Measurements from ENCODE around the gene TMIE. TPM values are rescaled to one million over a fixed set of nuclear protein-coding genes. Genes with fewer than 3 reads are reported as not detected.

TMIE gene
- total and polyA plus RNA-seq, 7 donors: 0.63 to 1.8 (median 1.3) TPM; not detected in 3

DNA sequence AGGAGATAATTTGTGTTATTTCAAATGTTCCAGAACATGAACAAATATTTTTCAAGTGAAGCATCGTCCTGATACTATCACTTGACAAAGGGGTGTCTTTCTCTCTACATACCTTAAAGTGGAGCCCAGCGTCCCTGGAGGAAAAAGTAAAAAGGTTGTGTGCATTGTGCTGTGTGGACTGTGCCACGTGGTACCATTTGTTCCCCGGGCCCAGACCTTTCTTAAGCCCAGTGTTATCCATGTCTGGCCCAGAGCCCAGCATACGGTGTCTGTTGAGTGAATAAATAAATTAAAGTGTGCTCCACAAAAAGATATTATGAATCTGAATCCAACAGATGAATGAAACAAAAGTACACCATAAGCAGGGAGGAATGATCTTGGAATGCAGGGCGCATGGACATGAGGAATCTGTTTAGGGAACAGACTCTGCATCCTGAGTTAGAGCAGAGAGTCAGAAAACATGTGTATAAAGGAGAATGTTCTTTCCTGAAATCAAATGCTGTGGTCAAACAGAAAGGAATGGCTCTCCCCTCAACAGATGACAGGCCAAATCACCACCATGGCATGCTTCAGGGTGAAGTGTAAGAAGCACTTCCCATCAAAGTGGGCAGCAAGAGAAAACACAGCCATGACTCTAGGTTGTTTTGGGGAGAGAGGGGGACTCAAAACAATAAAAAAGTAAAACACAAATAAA, 24.6 kb downstream of the TMIE start:
- Histone ChIP-seq H3K4me1 (no peaks in the 10 kb centered on the region), H3K4me3 (no peak overlapping the region), H3K27me3 (no peaks in the 10 kb centered on the region), H3K9me3 (no peaks in the 10 kb centered on the region), H3K27ac (no peak overlapping the region), H3K36me3 (no peaks in the 10 kb centered on the region)
- intact Hi-C loops (cut with DNase I): no loop called here
- no peak for TF ChIP-seq EP300 (IDR thresholded peaks at IDR 0.05)
- TF ChIP-seq POLR2A (IDR thresholded peaks at IDR 0.05): no peak
- TF ChIP-seq POLR2AphosphoS5 (IDR thresholded peaks at IDR 0.05): no peak
- TF ChIP-seq, protein P1, sequence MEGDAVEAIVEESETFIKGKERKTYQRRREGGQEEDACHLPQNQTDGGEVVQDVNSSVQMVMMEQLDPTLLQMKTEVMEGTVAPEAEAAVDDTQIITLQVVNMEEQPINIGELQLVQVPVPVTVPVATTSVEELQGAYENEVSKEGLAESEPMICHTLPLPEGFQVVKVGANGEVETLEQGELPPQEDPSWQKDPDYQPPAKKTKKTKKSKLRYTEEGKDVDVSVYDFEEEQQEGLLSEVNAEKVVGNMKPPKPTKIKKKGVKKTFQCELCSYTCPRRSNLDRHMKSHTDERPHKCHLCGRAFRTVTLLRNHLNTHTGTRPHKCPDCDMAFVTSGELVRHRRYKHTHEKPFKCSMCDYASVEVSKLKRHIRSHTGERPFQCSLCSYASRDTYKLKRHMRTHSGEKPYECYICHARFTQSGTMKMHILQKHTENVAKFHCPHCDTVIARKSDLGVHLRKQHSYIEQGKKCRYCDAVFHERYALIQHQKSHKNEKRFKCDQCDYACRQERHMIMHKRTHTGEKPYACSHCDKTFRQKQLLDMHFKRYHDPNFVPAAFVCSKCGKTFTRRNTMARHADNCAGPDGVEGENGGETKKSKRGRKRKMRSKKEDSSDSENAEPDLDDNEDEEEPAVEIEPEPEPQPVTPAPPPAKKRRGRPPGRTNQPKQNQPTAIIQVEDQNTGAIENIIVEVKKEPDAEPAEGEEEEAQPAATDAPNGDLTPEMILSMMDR (IDR thresholded peaks at IDR 0.05): no peak
- 63 to 65% methylated on average over 6 of the region's 6 CpGs for WGBS, 2 donors
- DNase-seq: no peak

DNA sequence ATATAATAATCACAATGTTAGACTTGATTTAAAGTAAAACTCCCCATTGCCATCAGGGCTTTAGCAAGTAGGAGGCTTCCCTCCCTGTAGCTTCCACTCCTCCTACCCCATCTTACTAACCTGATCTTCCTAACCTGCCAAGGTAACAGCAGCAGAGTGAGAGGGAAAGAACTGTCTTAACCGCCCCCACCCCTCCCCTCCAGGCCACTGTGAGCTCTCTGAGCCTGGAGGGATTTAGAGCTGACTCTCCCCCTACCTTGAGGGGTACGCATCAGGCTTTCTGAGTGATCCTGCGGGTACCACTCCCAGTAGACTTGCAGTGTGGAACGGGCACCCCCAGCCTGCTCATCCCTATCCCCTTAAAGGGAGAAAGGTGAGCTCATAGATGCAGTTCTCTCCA, 27.8 kb downstream of the TMIE start:
- H3K4me1 ChIP-seq: no peaks in the 10 kb centered on the region
- no peaks in the 10 kb centered on the region for H3K27me3 ChIP-seq
- H3K9me3 ChIP-seq: no peaks in the 10 kb centered on the region
- intact Hi-C loops (cut with DNase I): no loop called here
- DNase-seq: no peak
- no peak overlapping the region for H3K4me3 ChIP-seq
- H3K36me3 ChIP-seq: no peaks in the 10 kb centered on the region
- WGBS, 2 donors: 88 to 95% methylated on average over 4 of the region's 4 CpGs
- H3K27ac ChIP-seq: no peak overlapping the region
- no peak for TF ChIP-seq POLR2AphosphoS5 (IDR thresholded peaks at IDR 0.05)
- TF ChIP-seq POLR2A (IDR thresholded peaks at IDR 0.05): no peak
- no peak for TF ChIP-seq EP300 (IDR thresholded peaks at IDR 0.05)
- TF ChIP-seq, protein P1 (IDR thresholded peaks at IDR 0.05): no peak

DNA sequence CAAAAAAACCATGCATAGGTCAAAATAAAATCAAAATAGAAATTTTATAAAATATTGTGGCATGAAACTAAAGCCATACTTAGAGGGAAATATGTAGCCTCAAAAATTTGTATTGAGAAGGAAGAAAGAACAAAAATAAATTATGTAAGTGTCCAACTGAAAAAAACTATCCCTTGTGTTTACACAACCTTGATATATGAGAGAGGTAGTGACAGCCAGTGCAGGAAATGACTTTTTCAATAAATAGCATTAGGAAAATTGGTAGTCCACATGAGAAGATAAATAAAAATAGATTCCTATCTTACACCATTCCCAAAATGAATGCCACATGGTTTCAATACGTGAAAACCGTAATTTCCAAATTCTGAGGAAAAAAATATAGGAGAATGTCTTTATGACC, 29.6 kb downstream of the TMIE start:
- intact Hi-C loops (cut with DNase I): no loop called here
- H3K27ac ChIP-seq: no peak overlapping the region
- WGBS, 2 donors: 84 to 85% methylated on average over 2 of the region's 2 CpGs

DNA sequence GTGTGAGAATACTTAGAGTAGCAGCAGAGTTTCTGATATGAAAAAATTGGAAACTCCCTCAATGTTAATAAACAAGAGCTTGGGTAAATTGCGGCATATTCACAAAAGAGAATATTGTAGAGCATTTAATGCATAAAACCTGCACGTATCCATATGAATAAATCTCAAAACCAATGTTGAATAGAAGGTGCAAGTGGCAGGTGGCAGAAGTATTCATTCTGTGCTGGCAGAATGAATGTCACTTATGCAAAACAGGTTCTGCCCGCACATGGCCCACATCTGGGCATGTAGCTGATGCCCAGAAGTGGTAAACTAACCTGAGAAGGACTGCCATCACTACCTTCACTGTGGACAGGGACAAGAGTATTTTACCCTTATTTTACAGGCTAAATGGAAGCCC, 30.6 kb downstream of the TMIE start:
- WGBS, 2 donors: 82 to 86% methylated on average over 3 of the region's 3 CpGs
- Histone ChIP-seq H3K27me3 (no peaks in the 10 kb centered on the region), H3K4me1 (no peaks in the 10 kb centered on the region), H3K27ac (no peak overlapping the region), H3K4me3 (no peak overlapping the region), H3K36me3 (no peaks in the 10 kb centered on the region), H3K9me3 (no peaks in the 10 kb centered on the region)
- TF ChIP-seq, protein P1 (IDR thresholded peaks at IDR 0.05): no peak
- no peak for TF ChIP-seq POLR2AphosphoS5 (IDR thresholded peaks at IDR 0.05)
- no peak for TF ChIP-seq POLR2A (IDR thresholded peaks at IDR 0.05)
- no peak for TF ChIP-seq EP300 (IDR thresholded peaks at IDR 0.05)
- no peak for DNase-seq
- intact Hi-C loops (cut with DNase I): no loop called here

More for the DNA sequence above, 29.6 kb downstream of the TMIE start:
- no peaks in the 10 kb centered on the region for H3K4me1 ChIP-seq
- no peaks in the 10 kb centered on the region for H3K27me3 ChIP-seq
- no peak overlapping the region for H3K4me3 ChIP-seq
- no peaks in the 10 kb centered on the region for H3K36me3 ChIP-seq
- no peaks in the 10 kb centered on the region for H3K9me3 ChIP-seq
- DNase-seq: no peak
- TF ChIP-seq, protein P1 (IDR thresholded peaks at IDR 0.05): no peak
- TF ChIP-seq POLR2AphosphoS5 (IDR thresholded peaks at IDR 0.05) (no peak), EP300 (IDR thresholded peaks at IDR 0.05) (no peak), POLR2A (IDR thresholded peaks at IDR 0.05) (no peak)
